ENCODE measurements around the gene ZNF808. TPM values are rescaled to one million over a fixed set of nuclear protein-coding genes. Genes with fewer than 3 reads are reported as not detected.

The ZNF808 gene
- total and polyA plus RNA-seq, 9 of the 15 experiments (the other 6 are each of a cell fraction or from before 2014, with no cell fraction given) = 3.1 to 20.1 (median 10.9) TPM

- TF ChIP-seq ZNF584 (CRISPR knock-in tag; IDR thresholded peaks at IDR 0.05; ENCODE audit: low read depth) (no peak), NR0B1 (IDR thresholded peaks at IDR 0.05; ENCODE audit: partially characterized antibody) (no peak), MEIS2 (IDR thresholded peaks at IDR 0.05; ENCODE audit: partially characterized antibody) (no peak), AFF1 (IDR thresholded peaks at IDR 0.05; ENCODE audit: low read depth in 1 of 2, partially characterized antibody in 2 of 2) (no peak), PCBP1 (IDR thresholded peaks at IDR 0.05; ENCODE audit: low read depth, low read length, poor library complexity, severe bottlenecking) (no peak), FUS (optimal IDR thresholded peaks at IDR 0.05; ENCODE audit: low read depth, low read length) (no peak), HMGXB4 (CRISPR knock-in tag; IDR thresholded peaks at IDR 0.05) (no peak), GTF3C2 (IDR thresholded peaks at IDR 0.05; ENCODE audit: borderline replicate concordance, extremely low read depth, insufficient read length) (no peak), RFX7 (CRISPR knock-in tag; IDR thresholded peaks at IDR 0.05) (no peak), KLF6 (CRISPR knock-in tag; IDR thresholded peaks at IDR 0.05; ENCODE audit: borderline replicate concordance) (no peak), ZNF589 (CRISPR knock-in tag; IDR thresholded peaks at IDR 0.05; ENCODE audit: low read depth) (no peak), NCOA4 (IDR thresholded peaks at IDR 0.05; ENCODE audit: partially characterized antibody) (no peak), ZNF133 (CRISPR knock-in tag; IDR thresholded peaks at IDR 0.05) (no peak), SMC3 (conservative IDR thresholded peaks at IDR 0.05; ENCODE audit: insufficient read depth, low read depth, low read length) (peak; percentile 39; the same call in 1 of the 2 replicates)
Observed at GRCh38 chr19:52527134-52527955, at the start of gene ZNF808 (continued).
